HL-60 (cell line): ENCODE data around the gene GASK1A.

Source experiments
- DNase-seq, 2 experiments: peaks; one replicate each; pipeline ENCODE4 v3.0.0-alpha.2; 2010 to 2020; ENCODE audit warnings: low read depth in 1 of 2, low spot score in 1 of 2
- H3K27ac ChIP-seq: fragments of 250-450 bp; sonication (Bioruptor Pico); replicated peaks from 2 replicates; pipeline ENCODE4 v1.5.1; 2020; ENCODE audit warnings: mild to moderate bottlenecking, moderate library complexity
- H3K27me3 ChIP-seq: fragments of 250-450 bp; sonication (Bioruptor Pico); 2 replicates; pipeline ENCODE4 v1.5.1; 2021; ENCODE audit warnings: mild to moderate bottlenecking, moderate library complexity; ENCODE audit not compliant: insufficient read depth, poor library complexity, severe bottlenecking
- H3K4me3 ChIP-seq: replicated peaks from 2 replicates; pipeline ENCODE4 v1.5.1; 2011; ENCODE audit warnings: mild to moderate bottlenecking, control low read depth, low read length; ENCODE audit not compliant: insufficient read depth
- CTCF ChIP-seq: IDR thresholded peaks from one replicate; pipeline ENCODE4 v1.5.1; 2011; ENCODE audit warnings: low read length, control low read depth, inconsistent platforms; ENCODE audit not compliant: insufficient read depth
- GABPA ChIP-seq: IDR thresholded peaks from 2 replicates; pipeline ENCODE4 v1.6.1; 2012; ENCODE audit warnings: low read depth
- POLR2AphosphoS5 ChIP-seq: IDR thresholded peaks from 2 replicates; pipeline ENCODE4 v1.6.1; 2012; ENCODE audit warnings: low read depth
- SPI1 ChIP-seq: IDR thresholded peaks from 2 replicates; pipeline ENCODE4 v1.6.1; 2012; ENCODE audit warnings: low read depth, mild to moderate bottlenecking, borderline replicate concordance
- TF ChIP-seq, protein P1 (sequence below): IDR thresholded peaks from 2 replicates; pipeline ENCODE4 v1.6.1; 2012; ENCODE audit warnings: low read depth; ENCODE audit not compliant: insufficient replicate concordance

Gene GASK1A

GRCh38 chr3:42980909-42981308 is 1.8 kb downstream of the GASK1A start:
- no peak for DNase-seq
- no peak overlapping the region for H3K27ac ChIP-seq
- peaks cover 2% of the 10 kb centered on the region for H3K27me3 ChIP-seq
- TF ChIP-seq GABPA, result no peak
- TF ChIP-seq SPI1, result no peak
- TF ChIP-seq CTCF, result no peak
- no peak for TF ChIP-seq POLR2AphosphoS5
- TF ChIP-seq, protein P1, sequence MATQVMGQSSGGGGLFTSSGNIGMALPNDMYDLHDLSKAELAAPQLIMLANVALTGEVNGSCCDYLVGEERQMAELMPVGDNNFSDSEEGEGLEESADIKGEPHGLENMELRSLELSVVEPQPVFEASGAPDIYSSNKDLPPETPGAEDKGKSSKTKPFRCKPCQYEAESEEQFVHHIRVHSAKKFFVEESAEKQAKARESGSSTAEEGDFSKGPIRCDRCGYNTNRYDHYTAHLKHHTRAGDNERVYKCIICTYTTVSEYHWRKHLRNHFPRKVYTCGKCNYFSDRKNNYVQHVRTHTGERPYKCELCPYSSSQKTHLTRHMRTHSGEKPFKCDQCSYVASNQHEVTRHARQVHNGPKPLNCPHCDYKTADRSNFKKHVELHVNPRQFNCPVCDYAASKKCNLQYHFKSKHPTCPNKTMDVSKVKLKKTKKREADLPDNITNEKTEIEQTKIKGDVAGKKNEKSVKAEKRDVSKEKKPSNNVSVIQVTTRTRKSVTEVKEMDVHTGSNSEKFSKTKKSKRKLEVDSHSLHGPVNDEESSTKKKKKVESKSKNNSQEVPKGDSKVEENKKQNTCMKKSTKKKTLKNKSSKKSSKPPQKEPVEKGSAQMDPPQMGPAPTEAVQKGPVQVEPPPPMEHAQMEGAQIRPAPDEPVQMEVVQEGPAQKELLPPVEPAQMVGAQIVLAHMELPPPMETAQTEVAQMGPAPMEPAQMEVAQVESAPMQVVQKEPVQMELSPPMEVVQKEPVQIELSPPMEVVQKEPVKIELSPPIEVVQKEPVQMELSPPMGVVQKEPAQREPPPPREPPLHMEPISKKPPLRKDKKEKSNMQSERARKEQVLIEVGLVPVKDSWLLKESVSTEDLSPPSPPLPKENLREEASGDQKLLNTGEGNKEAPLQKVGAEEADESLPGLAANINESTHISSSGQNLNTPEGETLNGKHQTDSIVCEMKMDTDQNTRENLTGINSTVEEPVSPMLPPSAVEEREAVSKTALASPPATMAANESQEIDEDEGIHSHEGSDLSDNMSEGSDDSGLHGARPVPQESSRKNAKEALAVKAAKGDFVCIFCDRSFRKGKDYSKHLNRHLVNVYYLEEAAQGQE, result no peak
- H3K4me3 ChIP-seq, result no peak overlapping the region

DNA sequence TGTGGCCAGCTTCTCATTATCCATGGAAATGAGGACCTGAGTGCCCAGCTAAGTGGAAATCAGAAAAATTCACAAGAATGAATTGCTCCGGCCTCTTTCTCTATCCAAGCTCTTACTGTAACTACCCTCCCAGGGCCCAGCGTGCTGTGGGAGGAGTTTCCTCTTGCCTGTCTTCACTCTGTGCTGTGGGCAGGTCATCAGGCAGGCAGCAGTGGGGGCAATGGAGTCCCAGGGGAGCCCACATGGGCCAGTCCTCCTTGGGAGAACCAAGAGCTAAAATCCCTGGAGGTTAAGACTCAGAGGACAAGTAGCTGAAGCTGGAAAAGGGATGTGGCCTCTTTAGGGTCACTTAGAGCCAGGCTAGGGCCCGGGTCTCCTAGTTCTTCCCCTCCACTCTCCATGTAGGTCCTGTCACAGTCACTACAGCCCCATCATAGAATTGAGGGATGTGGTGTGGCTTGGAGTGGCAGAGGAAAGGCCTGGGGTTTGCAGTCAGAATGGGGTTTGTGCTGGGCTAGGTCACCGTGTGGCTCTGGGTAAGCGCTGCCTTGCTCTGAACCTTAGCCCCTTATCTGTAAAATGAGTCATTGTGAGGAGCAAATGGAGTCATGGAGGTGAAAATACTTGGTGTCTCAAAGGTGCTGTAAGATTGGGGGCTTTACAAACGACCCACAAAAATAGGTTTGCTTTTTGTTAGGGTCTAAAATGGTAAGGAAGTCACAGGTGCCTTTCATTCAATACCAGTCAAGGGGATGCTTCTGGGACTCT is 3.7 kb downstream of the GASK1A start:
- Histone ChIP-seq H3K27me3 (peaks cover 2% of the 10 kb centered on the region), H3K4me3 (no peak overlapping the region), H3K27ac (no peak overlapping the region)
- TF ChIP-seq CTCF (no peak), GABPA (no peak)
- TF ChIP-seq, protein P1, result no peak
- DNase-seq, result no peak

DNA sequence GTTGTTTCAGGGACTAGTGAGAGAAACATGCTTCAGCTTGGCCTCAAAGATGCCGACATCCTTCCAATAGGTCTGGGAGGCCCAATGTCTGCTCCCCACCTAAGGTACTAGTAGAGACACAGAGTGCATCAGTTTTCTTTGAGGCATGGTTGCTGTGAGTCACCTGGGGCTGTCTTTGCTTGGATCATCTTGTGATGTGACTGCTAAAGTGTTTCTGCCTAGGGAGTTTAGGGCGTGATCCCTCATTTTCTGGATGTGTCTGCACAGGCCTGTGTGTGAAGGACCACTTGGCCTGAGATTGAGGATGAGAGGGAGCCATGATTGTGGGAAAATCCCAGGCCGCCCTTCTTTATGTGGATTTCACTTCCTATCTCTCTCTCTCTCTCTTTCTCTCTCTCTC is 4.8 kb downstream of the GASK1A start:
- no peak for TF ChIP-seq GABPA
- TF ChIP-seq CTCF, result no peak
- no peak for TF ChIP-seq POLR2AphosphoS5
- TF ChIP-seq, protein P1, result no peak
- TF ChIP-seq SPI1, result no peak
- Histone ChIP-seq H3K27me3 (peaks cover 2% of the 10 kb centered on the region), H3K4me3 (no peak overlapping the region), H3K27ac (no peak overlapping the region)
- DNase-seq, result no peak
